GM19099 (cell line): ENCODE measurements around the gene TDRD3.

Experiments used
- POLR2A ChIP-seq: IDR thresholded peaks from 3 replicates; pipeline ENCODE4 v1.6.1; 2011; ENCODE audit warnings: low read depth; ENCODE audit not compliant: insufficient read length; ENCODE audit errors: extremely low read depth

TDRD3 gene

GRCh38 chr13:60427285-60427684, 30.3 kb downstream of the TDRD3 start:
- TF ChIP-seq POLR2A = no peak

- TF ChIP-seq POLR2A = no peak
Observed at GRCh38 chr13:60431108-60431700, 34.2 kb downstream of the TDRD3 start.

- TF ChIP-seq POLR2A = no peak
Observed at GRCh38 chr13:60433505-60433904, 36.5 kb downstream of the TDRD3 start.

GRCh38 chr13:60435762-60436374, 38.8 kb downstream of the TDRD3 start:
- no peak for TF ChIP-seq POLR2A

- TF ChIP-seq POLR2A = no peak
Observed at GRCh38 chr13:60439201-60439600, 42.2 kb downstream of the TDRD3 start.

- no peak for TF ChIP-seq POLR2A
Observed at GRCh38 chr13:60441761-60442160, 44.7 kb downstream of the TDRD3 start.

- no peak for TF ChIP-seq POLR2A
Observed at GRCh38 chr13:60448907-60449510, 52.0 kb downstream of the TDRD3 start.

- TF ChIP-seq POLR2A = no peak
Observed at GRCh38 chr13:60453490-60453889, 56.5 kb downstream of the TDRD3 start.

- no peak for TF ChIP-seq POLR2A
Observed at GRCh38 chr13:60454425-60454824, 57.4 kb downstream of the TDRD3 start.

GRCh38 chr13:60463787-60464186, 66.8 kb downstream of the TDRD3 start:
- no peak for TF ChIP-seq POLR2A

- TF ChIP-seq POLR2A = no peak
Observed at GRCh38 chr13:60467098-60467497, 70.1 kb downstream of the TDRD3 start.

- TF ChIP-seq POLR2A = no peak
Observed at GRCh38 chr13:60479273-60479672, 82.3 kb downstream of the TDRD3 start.

GRCh38 chr13:60482012-60482411, 85.0 kb downstream of the TDRD3 start:
- no peak for TF ChIP-seq POLR2A

- TF ChIP-seq POLR2A = no peak
Observed at GRCh38 chr13:60484865-60485264, 87.8 kb downstream of the TDRD3 start.

GRCh38 chr13:60491531-60491930, 94.5 kb downstream of the TDRD3 start:
- no peak for TF ChIP-seq POLR2A

- TF ChIP-seq POLR2A = no peak
Observed at GRCh38 chr13:60492187-60492586, 95.2 kb downstream of the TDRD3 start.
